GM19455 (cell line): ENCODE measurements around the gene NPAS2.

ENCODE experiments used
- ATAC-seq: cut with Tn5 transposase; IDR thresholded peaks from one replicate; pipeline ENCODE4 v1.9.1; 2021; ENCODE audit not compliant: unreplicated experiment

NPAS2 gene

GRCh38 chr2:101037161-101037755 is 217.3 kb downstream of the NPAS2 start:
- no peak for ATAC-seq

GRCh38 chr2:101038455-101039255 is 218.7 kb downstream of the NPAS2 start:
- no peak for ATAC-seq

GRCh38 chr2:101040072-101040471 is 220.1 kb downstream of the NPAS2 start:
- ATAC-seq: no peak

- no peak for ATAC-seq
Observed at GRCh38 chr2:101040761-101041160, 220.8 kb downstream of the NPAS2 start.

- no peak for ATAC-seq
Observed at GRCh38 chr2:101041413-101041812, 221.5 kb downstream of the NPAS2 start.

- no peak for ATAC-seq
Observed at GRCh38 chr2:101045330-101045729, 225.4 kb downstream of the NPAS2 start.
